Stimulated activated CD4-positive, alpha-beta T cell treated with anti-CD3 and anti-CD28 coated beads, Interleukin-1b, Interleukin-23, amount 100 ng/mL, for 24 hours (primary cell): ENCODE data around the gene TIMM23B.
"Not testable (repeated sequence)": the region's sequence is repeated elsewhere in the genome, so short reads cannot be mapped to it uniquely, and the experiment has no call there.

Experiments
- DNase-seq, 4 experiments: peaks; one replicate each; pipeline ENCODE4 v3.0.0-alpha.2; 2020; ENCODE audit warnings: low read depth in 4 of 4, low spot score in 1 of 4

TIMM23B gene, protein sequence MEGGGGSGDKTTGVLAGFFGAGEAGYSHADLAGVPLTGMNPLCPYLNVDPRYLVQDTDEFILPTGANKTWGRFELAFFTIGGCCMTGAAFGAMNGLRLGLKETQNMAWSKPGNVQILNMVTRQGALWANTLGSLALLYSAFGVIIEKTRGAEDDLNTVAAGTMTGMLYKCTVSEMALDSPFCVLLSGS

DNA sequence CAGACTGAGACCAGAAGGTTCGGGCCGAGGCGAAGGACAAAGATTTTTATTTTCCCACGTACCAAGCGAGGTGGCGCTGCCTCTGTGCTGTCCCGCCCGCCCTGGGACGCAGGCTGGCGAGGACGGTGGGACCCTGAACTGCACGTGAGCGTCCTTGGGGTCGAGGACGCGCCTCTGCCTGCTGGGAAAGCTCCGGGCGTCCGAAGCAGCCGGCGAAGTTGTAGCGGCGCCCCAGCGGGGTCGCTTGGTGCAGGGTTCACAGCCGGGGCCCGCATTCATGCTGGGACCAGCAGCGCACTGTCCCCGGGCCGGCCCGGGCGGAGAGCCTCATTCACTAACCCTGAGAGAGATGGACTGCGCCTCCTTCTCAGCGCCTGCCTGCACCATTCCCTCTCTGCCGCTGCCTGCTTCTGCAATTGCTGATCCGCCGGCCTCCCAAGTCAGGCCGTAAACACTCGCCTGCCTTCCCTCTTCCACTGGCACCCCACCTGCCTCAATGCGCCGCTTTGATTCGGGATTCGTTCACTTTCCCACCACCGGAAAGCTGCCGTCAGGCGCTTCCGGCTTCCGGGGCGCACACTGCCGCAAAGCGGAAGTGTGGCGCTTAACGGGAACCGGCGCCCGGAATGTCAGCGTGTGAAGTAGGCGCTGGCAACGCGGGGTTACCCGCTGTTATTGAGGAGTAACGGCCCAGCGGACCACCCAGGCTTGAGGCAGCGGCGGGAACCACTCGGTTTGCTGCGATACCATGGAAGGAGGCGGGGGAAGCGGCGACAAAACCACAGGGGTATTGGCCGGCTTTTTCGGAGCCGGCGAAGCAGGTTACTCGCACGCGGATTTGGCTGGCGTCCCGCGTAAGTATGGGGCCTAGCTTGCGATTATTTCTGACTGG is at the start of gene TIMM23B, which contains the start of gene PARG:
TIMM23B (plus strand) TSS at position 607 of the 892 bp plus-strand sequence; CDS start at position 749, 142 bp downstream.
PARG (minus strand) TSS at position 581 of the 892 bp plus-strand sequence; CDS start at position 279, 302 bp downstream.
- DNase-seq, result peak; percentile 43 to 70 (median 57)

DNA sequence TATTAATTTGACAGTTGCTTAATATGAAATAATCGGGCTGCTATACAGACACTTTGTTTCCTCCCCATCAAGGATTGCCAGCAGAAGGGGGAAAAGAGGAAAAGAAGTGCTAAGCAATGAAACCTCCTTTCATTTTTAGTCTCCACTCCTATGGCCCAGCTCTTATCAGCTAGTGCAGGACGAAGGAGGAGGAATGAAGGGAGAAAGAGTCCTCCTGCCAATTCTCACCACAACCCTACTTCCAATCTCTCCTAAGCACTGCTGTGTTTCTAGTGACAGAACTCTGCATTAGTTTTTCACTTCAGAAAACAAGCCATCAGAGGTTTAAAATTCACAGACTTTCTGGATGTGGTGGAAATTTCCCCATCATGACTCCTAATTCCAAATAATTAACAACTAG is 41.9 kb upstream of the TIMM23B start:
- not testable (repeated sequence) for DNase-seq

DNA sequence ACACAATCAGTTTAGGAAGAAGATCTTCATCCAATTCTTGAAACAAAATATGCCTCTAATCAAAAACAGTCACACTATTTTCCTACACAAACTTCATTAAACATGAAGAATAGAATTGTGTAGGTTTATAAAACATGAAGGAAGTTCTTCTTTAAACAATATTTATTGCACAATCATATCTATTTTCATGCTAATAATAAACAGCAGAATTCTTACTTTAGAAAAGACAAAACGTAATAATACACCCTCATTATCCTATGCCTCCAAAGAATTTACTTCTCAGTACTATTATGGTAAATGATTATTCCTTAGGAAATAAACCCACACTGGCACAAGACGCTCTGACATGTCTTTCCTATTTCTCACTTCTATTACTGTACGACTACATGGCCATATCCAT is 41.4 kb upstream of the TIMM23B start:
- DNase-seq, result not testable (repeated sequence)

DNA sequence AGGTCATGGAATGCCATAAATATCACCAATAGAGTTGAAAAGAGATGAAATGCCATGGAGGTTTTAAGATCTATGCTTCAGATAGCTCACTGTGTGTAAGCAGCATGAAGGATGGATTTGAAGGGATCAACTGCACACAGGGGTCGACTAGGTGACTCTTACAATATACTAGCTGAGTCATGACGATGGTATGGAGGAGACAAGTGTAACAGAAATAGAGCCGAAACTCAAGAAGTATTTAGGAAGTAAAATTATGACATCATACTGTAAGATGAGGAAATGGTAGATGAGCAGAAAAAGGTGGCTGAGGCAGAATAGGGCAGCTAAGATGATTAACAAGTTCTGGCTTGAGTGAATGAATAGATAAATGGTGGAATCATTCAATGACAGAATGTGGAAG is 38.0 kb upstream of the TIMM23B start:
- not testable (repeated sequence) for DNase-seq

DNA sequence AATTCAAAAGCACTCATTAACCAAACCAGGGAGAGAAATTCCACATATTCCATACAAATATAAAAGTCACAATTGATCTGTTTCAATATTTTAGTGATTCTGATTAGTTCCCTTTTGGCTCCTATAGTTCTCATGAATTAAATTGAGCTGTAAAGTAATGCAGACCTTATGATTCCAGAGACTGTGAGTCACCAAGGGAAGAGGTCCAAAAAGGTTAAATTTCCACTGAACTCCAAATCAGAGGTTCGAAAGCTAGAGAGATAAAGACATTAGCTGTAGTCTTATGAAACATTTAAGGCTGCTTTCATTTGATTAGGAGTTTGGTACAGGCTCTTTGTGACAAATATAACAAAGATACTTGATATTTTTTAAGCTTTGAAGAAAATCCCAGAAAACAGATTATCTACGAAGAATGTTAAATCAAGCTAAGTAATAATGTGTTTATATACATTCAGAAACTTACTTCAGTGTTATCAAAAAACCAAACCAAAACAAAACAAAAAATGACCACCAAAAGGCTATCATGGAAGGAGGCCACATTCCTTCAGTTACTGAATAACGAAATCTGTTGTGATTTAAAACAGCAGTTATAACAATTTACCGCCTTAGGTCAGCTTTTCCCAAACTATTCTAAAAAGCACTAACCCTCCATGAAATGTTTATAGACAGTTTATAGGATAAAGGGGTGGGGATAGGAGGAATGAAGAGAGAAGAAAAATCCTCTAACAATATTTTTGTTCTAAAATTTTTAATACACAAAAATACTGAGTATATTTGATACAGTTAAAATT is 33.4 kb upstream of the TIMM23B start:
- DNase-seq, result not testable (repeated sequence)

DNA sequence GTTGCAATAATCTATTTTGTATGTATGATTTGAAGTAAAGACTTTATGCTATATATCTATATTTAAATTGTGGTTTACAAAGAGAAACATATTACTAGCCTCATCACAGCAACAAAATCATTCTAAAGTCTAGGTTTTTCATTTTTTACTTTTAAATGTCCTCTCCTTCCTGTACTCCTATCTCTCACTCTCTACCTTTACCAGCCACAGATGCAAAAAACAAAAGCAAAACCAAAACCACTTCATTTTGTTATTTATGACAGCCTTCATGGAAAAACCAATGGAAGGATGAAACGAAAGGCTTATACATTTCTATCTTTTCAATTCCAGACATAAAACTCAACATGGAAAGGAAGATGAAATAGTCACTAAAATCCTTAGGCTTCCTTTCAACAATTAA is 31.6 kb upstream of the TIMM23B start:
- DNase-seq, result not testable (repeated sequence)

DNA sequence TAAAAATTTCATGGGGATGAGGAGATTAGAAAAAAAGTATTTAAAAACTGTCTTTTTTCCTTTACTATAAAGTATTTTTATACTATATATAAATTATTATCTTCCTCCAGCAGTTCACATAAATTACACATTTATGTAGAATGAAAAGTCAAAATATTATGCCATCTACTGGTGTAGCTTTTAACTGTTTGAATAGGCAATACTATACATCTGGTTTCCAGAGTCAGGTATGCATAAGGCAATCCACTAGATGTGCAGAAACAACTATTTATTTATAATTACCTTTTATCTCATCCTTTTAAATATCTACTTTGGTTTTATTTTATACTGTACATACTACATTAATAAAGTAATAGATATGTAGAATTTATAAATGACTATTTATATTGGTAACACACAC is 25.4 kb upstream of the TIMM23B start:
- DNase-seq, result not testable (repeated sequence)

DNA sequence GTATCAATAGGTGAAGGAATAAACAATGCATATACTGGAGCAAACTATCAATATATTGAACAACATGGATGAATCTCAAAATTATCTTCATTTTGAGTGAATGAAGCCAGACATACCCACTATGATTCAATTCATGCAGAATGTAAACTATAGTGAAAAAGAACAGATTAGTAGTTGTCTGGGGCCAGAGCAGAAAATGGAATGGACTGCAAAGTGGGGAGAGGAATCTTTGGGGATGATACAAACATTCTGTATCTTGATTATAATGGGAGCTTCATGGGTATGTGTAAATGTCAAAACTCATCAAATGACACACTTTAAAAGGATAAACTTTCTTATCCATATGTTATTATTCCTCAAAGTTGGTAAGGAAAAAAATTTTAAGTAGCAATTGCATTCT is 23.9 kb upstream of the TIMM23B start:
- not testable (repeated sequence) for DNase-seq

DNA sequence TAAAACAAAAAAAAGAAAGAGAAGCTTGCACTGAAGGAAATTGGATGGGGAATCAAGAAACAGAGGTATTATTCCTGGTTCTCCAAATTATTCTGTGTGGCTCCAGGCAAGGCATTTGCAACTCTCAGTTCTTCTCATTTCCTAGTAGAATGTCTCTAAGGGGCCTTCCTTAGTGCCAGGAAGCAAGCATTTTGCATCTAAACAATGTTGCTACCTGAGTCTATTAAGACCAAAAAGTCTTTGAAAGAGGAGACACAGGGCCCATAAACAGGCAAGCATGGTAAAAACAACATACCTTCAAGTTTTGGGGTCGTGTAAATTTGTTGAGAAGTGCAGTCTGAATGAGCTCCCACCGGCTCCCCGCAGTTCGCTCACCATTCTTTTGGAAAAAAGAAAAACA is 19.8 kb upstream of the TIMM23B start:
- DNase-seq, result not testable (repeated sequence)

DNA sequence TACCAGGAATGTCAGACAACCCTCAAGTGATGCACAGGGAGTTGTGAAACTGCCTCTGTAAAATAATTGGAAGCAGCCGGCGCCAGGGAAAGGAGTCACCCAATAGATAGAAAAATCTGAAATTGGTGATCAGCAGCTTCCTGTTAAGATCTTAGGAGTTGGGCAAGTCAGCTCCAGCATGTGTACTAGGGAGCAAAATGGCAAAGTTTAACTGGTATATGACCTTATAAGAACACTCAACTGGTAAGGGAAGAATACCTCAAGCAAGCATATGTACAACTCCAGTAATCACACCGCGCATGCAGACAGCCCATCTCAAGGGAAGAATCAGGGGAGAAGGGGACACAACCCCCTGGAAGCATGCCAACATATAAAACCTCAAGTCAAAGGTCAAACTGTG is 18.3 kb upstream of the TIMM23B start:
- not testable (repeated sequence) for DNase-seq

DNA sequence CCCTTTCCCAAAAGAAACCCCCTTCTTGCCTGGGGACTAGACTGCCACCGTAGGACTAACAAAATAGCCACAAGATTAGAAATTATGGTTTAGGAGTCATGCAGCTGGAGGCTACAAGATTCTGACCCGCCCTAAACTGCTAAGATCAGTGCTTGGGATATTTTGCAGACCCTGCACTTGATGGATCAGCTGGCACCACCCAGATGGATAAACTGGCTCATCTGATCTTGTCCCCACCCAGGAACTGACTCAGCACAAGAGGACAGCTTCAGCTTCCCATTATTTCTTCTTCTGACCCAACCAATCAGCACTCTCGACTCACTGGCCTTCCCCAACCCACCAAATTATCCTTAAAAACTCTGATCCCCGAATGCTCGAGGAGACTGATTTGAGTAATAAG is 10.6 kb upstream of the TIMM23B start:
- not testable (repeated sequence) for DNase-seq

DNA sequence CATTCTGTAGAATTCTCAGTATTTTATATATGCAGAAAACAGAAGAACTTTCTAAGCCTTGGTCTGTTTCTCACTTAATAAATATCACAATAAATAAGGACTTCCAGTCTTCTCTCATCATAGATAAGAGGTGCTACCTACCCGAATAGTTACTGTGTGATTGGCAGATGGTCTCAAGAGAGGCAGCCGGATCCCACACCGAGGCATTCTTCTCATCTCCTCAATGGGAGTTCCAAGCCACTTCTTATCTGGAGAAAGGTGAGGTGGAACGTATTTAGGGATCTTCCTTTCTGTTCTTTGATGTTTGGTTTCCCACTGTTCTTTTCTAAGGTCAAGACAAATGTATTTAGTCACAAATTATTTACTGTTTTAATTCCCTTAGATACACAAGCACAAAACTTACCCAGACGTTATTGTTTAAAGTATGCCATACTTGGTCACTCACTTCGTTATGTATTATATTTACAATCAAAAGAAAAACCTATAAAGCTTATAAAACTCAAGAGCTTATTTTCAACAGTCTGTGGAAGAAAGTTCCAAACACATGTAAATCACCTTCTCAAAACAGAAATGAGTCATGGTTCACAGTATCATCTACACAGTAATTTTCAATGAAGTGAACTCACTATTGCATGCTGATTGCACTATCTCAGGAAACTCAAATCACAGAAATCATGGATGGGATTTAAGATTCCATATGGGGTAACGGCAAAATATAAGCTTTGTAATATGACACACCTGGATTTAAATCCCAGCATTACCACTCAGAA is 9.7 kb upstream of the TIMM23B start:
- DNase-seq, result not testable (repeated sequence)

DNA sequence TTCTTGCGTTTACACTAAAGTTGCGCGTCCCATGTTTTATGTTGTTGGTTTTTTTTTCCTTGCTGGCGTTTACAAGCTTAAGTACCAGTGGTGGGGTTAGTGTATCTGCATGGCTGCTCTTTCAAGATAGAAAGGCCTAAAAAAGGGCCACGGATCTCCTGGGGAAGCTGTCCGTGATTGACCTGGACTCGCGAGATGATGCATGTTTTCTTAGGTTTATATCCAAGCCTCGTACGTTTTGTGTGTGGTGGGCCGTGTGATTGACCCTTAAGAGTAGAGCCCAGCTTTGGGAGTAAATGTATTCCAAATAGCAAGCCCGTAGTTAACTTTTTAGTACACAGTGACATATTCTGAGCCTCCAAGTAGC is 469 bp downstream of the TIMM23B start:
- not testable (repeated sequence) for DNase-seq

DNA sequence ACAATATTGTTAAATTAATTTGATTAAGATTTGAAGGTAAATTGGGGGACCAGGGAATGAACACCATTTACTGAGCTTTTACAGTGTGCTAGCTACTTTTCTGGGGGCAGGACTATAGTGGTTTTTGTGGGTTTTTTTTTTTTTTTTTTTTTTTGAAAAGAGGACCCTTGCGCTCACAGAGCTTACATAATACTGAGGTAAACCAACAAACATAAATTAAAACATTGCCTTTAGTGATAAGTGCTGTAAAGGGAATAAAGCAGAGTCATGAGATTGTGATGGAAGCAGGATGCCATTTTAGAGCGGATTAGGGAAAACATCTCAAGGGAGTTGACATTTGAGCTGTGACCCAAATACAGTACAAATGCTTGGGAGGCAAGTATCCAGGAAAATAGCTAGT is 1.8 kb downstream of the TIMM23B start:
- not testable (repeated sequence) for DNase-seq

DNA sequence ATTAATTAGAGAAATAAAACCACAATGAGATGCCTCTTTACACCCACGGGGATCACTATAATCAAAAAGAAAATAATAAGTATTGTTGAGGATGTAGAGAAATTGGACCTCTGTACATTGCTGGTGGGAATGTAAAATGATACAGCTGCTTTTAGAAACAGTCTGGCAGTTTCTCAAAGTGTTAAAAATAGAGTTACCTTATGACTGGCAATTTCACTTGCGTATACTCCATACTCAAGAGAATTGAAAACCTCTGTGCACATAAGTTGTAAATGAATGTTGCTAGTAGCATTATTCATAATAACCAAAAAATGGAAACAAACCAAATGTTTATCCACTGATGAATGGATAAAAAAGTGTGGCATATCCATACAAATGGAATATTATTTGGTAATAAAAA is 6.3 kb downstream of the TIMM23B start:
- not testable (repeated sequence) for DNase-seq

DNA sequence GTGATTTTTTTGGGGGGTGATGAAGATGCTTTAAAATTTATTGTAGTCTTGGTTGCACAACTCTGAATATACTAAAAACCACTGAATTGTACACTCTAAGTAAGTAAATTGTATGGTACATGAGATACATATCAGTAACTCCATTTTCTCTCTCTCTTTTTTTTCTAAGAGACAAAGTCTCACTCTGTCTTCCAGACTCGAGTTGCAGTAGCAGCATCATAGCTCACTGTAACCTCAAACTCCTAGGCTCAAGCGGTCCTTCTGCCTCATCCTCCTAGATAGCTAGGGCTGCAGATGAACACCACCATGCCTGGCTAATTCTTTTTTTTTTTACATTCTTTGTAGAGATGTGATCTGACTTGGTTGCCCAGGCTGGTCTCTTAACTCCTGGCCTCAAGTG is 6.9 kb downstream of the TIMM23B start:
- DNase-seq, result not testable (repeated sequence)

DNA sequence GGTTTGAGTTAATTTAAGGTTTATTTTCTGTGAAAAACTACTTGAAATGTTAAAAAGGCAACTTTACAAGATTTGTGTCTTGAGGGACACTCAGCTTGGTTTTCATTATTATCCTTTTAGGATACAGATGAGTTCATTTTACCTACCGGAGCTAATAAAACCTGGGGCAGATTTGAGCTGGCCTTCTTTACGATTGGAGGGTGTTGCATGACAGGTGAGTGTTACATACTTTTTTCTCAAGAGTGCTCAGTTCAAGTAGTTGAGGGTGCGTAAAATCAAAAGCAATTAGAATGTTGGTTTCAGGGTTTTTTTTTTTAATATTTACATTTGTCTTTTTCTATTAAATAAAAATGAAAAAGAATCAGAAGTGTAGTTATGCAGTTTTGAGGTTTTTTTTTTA is 10.2 kb downstream of the TIMM23B start:
- DNase-seq, result not testable (repeated sequence)

DNA sequence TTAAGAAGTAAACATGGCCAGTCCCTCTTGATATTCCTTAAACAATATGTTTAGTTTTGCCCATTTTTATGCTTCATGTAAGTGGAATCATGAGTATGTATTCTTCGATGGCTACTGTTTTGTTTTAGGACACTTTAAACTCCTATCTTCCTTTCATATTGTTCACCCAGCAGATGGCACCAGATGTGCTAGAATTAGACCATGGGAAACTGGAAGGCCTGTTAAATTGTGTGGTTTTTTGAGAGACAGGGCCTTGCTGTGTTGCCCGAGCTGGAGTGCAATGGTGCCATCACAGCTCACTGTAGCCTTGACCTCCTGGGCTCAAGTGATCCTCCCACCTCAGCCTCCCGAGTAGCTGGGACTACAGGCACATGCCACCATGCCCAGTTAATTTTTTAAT is 11.3 kb downstream of the TIMM23B start:
- DNase-seq, result not testable (repeated sequence)

DNA sequence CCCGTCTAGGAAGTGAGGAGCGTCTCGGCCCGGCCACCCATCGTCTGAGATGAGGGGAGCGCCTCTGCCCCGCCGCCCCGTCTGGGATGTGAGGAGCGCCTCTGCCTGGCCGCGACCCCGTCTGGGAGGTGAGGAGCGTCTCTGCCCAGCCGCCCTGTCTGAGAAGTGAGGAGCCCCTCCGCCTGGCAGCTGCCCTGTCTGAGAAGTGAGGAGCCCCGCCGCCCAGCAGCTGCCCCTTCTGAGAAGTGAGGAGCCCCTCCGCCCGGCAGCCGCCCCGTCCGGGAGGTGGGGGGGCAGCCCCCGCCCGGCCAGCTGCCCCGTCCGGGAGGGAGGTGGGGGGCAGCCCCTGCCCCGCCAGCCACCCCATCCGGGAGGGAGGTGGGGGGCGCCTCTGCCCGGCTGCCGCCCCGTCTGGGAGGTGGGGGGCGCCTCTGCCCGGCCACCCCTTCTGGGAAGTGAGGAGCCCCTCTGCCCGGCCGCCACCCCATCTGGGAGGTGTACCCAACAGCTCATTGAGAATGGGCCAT is 28.5 kb downstream of the TIMM23B start:
- DNase-seq, result not testable (repeated sequence)

DNA sequence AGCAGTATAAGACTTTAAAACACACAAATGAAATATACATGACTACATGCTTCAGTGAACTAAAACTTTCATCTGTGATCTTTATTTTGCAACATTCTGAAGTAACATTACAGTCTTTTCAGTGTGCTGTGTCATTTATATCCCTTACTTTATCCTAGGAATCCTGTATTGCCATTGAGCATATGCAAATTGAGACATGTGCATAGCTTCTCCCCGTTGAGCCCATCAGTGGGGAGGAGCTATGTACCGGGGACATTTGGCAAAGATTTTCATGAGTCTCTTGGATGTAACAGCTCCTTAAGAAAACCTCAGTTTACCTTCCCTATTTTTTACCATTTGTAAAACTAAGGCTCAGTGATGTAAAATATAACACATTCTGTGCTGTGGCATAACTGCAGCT is 29.6 kb downstream of the TIMM23B start:
- not testable (repeated sequence) for DNase-seq
